ENCODE measurements around the gene FUBP3. TPM values are rescaled to one million over a fixed set of nuclear protein-coding genes. Genes with fewer than 3 reads are reported as not detected.

FUBP3 gene
- total RNA-seq, 4 donors from 2014 or later: 27.5 to 40.7 (median 31.7) TPM

- WGBS, 2 donors: 52 to 75% methylated on average over 3 of the region's 3 CpGs
- intact Hi-C loops (cut with DNase I; ENCODE audit: low total_unique reads): no loop called here
- no peak for DNase-seq (ENCODE audit: low spot score in 2 of 2)
- no peak overlapping the region for H3K4me3 ChIP-seq (ENCODE audit: low read depth, poor library complexity, severe bottlenecking)
- TF ChIP-seq CTCF (IDR thresholded peaks at IDR 0.05) (no peak), POLR2A (IDR thresholded peaks at IDR 0.05) (no peak)
These were observed 42.7 kb upstream of the FUBP3 start for GRCh38 chr9:130536701-130537107.

- 37 to 58% methylated on average over 24 to 25 of the region's 25 CpGs for WGBS, 2 donors
- H3K4me3 ChIP-seq (ENCODE audit: low read depth, poor library complexity, severe bottlenecking): no peak overlapping the region
- intact Hi-C loops (cut with DNase I; ENCODE audit: low total_unique reads): no loop called here
- TF ChIP-seq POLR2A (IDR thresholded peaks at IDR 0.05) (no peak), CTCF (IDR thresholded peaks at IDR 0.05) (no peak)
- DNase-seq (ENCODE audit: low spot score in 2 of 2): no peak
These were observed 41.9 kb upstream of the FUBP3 start for GRCh38 chr9:130537346-130538050.

DNA sequence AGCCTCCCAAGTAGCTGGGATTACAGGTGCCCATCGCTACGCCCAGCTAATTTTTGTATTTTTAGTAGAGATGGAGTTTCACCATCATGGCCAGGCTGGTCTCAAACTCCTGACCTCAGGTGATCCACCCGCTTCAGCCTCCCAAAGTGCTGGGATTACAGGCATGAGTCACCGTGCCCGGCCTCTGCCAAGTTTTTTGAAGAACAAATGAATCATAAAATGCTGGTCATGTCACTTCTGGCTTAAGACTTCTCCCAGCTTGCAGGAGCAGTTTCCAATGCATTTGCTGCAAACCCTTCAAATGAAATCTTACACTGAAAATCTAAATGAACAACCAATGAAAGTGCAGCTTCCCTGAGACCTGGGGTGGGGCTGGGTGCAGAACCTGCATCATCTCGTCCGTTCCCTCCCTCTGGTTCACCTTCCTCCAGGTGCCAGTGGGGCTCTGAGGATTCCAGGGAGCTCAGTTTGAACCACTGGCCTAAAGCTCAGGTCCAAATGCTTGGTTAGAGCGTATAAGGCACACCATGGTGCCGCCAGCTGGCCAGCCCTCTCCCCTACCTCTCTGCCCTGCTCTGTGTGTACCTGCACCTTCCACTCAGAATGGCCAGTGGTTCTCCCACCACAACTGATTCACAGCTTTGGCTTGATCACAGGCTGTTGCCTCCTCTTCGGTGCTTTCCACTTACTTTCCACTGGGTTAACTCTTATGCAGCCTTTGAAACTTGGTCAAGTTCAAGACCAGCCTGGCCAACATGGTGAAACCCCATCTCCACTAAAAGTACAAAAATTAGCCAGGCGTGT, 39.8 kb upstream of the FUBP3 start:
- intact Hi-C loops (cut with DNase I; ENCODE audit: low total_unique reads): no loop called here
- WGBS, 2 donors: 35 to 43% methylated on average over 11 of the region's 11 CpGs
- TF ChIP-seq CTCF (IDR thresholded peaks at IDR 0.05) (no peak), POLR2A (IDR thresholded peaks at IDR 0.05) (no peak)
- DNase-seq (ENCODE audit: low spot score in 2 of 2): peak in 1 of 2 donors; percentile 39
- no peak overlapping the region for H3K4me3 ChIP-seq (ENCODE audit: low read depth, poor library complexity, severe bottlenecking)

- no peak for DNase-seq (ENCODE audit: low spot score in 2 of 2)
- no peak overlapping the region for H3K4me3 ChIP-seq (ENCODE audit: low read depth, poor library complexity, severe bottlenecking)
- WGBS, 2 donors: 60 to 72% methylated on average over 2 of the region's 2 CpGs
- no peak for TF ChIP-seq POLR2A (IDR thresholded peaks at IDR 0.05)
- TF ChIP-seq CTCF (IDR thresholded peaks at IDR 0.05): no peak
- intact Hi-C loops (cut with DNase I; ENCODE audit: low total_unique reads): no loop called here
These were observed 37.8 kb upstream of the FUBP3 start for GRCh38 chr9:130541533-130541932.

DNA sequence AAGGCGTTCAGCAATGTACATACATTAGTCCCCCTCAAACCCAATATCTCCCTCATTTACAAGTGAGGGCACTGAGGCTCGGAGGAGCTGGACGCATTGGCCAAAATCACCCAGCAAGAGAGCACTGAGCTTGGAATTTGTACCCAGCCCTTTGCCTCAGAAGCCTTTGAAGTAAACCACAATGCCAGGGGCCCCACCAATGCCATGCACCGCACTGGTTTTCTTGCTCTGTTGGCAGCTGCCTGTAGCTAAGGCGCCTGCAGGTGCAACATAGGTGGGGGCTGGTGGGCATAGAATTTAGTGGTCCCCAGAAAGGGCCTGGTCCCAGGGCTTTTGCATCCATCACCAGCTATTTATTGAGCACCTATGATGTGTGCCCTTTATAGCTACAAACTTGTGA, 37.3 kb upstream of the FUBP3 start:
- 74 to 92% methylated on average over 5 of the region's 5 CpGs for WGBS, 2 donors
- intact Hi-C loops (cut with DNase I; ENCODE audit: low total_unique reads): no loop called here
- no peak overlapping the region for H3K4me3 ChIP-seq (ENCODE audit: low read depth, poor library complexity, severe bottlenecking)
- no peak for DNase-seq (ENCODE audit: low spot score in 2 of 2)
- TF ChIP-seq POLR2A (IDR thresholded peaks at IDR 0.05) (no peak), CTCF (IDR thresholded peaks at IDR 0.05) (no peak)
